ENCODE data around the gene ADD2.

ADD2 gene

GRCh38 chr2:70702711-70703395 lies 65.1 kb downstream of the ADD2 start:
- DNase-seq (ENCODE audit: low spot score): no peak

DNA sequence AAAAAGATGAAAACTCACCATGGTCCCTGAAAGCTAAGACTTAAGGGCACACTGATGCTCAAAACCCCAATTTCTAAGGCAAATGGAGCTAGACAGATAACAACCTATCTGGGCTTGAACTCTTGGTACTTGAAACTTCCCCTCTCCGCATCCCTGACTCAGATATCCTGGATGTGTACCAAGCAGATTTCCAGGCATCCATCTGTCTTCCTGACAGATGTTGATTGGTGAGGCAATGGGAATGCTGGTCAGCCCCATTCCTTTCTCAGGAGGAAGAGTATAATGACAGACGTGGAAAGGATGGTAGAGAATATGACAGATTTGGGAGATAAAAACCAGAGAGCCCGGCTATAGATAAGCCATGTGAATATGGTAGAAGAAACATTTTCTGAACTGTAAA lies 69.2 kb downstream of the ADD2 start:
- DNase-seq (ENCODE audit: low spot score): no peak

DNA sequence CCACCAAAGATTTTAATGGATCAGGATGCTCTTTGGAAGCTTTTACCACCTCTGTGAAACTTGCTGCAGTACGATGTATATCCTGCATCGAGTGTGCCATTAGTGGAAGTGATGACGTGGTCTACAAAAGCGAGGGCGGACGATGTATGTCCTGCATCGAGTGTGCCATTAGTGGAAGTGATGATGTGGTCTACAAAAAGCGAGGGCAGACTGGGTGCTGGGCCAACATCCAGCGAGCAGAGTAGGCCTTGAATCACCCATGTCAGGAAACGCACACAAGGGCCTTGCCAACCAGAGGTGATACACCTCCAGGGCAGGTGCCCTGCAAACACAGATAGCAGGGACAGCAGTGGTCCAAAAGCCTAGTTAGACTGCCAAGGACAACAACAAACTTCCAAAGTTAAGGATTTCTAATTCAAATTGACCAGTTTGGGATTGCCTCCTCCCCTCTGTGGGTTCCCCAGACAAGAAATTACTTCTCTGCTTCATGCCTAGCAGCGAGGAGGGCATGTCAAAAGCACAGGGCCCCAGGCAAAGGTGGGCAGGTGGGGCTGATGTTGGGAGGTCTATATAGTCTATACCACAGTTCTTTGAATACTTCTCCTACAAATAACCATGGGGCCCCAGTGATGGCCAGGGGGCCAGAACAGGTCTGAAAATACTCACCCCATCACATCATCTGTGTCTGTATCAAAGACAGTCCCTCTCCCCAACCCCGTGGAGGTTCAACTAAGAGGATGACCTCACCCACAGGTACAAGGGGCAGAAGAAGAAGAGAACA lies 70.2 kb downstream of the ADD2 start:
- DNase-seq (ENCODE audit: low spot score): no peak

GRCh38 chr2:70696142-70696541 lies 71.9 kb downstream of the ADD2 start:
- no peak for DNase-seq (ENCODE audit: low spot score)

DNA sequence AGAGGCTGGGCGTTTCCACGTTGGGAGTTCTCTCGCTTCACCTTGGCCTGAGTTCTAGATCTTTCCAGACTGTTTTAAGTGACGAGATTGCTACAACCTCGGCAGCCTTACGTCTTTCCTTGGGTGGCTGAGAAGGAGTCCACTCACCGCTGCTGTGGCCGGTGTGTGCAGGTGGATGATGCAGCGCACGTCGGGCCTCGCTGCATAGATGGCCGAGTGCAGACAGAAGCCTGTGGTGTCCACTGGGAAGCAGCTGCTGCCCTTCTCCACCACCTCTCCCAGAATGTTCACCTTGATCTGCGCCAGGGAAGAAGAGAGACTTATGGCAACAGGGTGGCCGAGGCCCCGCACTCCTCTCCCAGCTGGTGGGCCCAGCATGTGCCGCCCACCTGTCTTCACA lies 75.7 kb downstream of the ADD2 start:
- no peak for DNase-seq (ENCODE audit: low spot score)

- DNase-seq (ENCODE audit: low spot score): peak; percentile 62
These were observed 76.4 kb downstream of the ADD2 start for GRCh38 chr2:70691497-70692140.

DNA sequence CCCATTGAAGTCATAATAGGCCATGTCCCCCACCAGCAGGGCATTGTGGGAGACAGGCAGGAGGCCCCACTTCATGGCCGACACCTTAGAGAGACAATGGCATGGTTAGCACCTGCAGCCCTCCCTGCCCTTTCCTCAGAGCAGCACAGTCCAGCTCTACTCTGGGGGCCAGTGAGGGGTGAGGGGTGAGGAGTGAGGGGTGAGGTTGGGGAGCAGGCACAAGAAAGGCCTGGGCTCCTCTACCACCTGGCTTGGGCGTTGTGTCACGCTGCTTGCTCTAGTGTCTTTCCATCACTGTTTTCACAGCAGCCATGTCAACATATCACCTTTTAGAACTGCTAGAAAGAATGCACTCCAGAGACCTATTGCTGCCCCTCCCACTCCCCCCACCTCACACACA lies 77.2 kb downstream of the ADD2 start:
- DNase-seq (ENCODE audit: low spot score): peak; percentile 34

GRCh38 chr2:70688427-70688826 lies 79.6 kb downstream of the ADD2 start:
- no peak for DNase-seq (ENCODE audit: low spot score)

DNA sequence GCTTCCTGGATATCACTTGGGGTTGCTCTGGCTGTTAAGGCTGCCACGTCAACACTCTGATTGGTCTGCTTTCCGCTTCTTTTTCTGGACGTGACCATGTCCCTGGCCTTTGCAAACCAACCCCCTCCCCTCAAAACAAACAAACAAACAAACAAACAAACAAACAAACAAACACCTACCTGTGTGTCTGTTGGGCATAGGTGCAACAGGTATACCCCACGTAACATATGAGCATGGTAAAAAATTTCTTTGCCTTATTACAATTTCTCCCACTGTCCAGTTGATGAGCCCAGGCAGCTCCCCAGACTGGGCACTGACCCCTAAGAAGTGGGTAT lies 80.6 kb downstream of the ADD2 start:
- no peak for DNase-seq (ENCODE audit: low spot score)

GRCh38 chr2:70686577-70687460 lies 81.2 kb downstream of the ADD2 start:
- no peak for DNase-seq (ENCODE audit: low spot score)

- no peak for DNase-seq (ENCODE audit: low spot score)
These were observed 82.2 kb downstream of the ADD2 start for GRCh38 chr2:70685771-70686171.

- no peak for DNase-seq (ENCODE audit: low spot score)
These were observed 83.0 kb downstream of the ADD2 start for GRCh38 chr2:70684846-70685622.

DNA sequence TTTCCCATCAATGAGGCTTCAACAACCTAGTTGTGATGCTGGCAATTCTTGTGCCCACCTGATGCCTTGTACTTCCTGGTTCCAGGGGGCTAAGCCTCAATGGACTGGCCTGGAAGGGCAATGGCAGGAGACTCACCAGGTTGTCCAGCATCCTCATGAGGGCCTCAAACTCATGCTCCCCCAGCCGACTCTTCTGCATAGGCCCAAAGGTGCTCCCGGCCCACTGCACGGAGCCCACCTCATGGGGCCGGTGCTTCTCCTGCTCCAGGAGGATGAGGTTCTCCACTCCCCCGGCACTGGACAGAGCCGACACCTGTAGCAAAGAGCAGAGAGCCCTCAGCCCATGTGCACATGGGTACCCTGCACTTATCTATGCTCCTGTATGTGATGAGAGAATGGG lies 84.5 kb downstream of the ADD2 start:
- no peak for DNase-seq (ENCODE audit: low spot score)

DNA sequence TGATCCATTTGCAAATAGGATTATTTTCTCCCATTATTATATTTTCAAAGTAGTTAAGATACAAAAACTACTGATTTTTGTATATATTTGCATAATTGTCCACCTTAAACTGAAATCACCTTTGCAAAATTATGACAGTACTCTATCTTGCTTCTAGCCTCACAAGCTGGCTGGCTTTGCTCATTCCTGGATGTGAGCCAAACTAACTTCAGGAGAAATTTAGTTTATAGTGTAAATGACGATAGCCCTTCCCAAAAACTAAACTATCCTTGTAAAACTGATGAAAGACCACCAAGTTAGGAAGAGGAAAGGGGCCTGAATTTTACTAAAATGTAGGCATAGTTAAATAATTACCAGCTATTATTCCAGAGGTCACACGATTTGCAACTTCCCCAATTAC lies 87.3 kb downstream of the ADD2 start:
- DNase-seq (ENCODE audit: low spot score): no peak

DNA sequence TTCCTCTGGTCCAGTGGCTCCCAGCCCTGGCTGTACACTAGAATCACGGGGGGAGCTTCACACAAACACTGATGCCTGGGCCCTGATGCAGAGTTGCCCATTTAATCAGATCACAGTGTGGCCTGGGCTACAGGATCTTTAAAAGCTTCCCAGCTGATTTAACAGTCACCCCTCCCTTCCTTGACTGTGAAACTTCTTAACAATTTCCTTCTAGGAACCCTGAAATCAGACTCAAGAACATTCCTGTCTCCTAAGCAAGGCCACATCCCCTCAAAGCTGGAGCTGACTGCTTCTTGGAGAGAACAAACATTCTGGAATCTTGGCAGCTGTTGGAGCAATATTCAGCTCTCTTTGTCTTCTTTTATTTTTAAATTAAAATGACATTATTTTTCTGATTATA lies 88.7 kb downstream of the ADD2 start:
- DNase-seq (ENCODE audit: low spot score): peak; percentile 22

GRCh38 chr2:70678576-70679143 lies 89.3 kb downstream of the ADD2 start:
- DNase-seq (ENCODE audit: low spot score): peak; percentile 22

DNA sequence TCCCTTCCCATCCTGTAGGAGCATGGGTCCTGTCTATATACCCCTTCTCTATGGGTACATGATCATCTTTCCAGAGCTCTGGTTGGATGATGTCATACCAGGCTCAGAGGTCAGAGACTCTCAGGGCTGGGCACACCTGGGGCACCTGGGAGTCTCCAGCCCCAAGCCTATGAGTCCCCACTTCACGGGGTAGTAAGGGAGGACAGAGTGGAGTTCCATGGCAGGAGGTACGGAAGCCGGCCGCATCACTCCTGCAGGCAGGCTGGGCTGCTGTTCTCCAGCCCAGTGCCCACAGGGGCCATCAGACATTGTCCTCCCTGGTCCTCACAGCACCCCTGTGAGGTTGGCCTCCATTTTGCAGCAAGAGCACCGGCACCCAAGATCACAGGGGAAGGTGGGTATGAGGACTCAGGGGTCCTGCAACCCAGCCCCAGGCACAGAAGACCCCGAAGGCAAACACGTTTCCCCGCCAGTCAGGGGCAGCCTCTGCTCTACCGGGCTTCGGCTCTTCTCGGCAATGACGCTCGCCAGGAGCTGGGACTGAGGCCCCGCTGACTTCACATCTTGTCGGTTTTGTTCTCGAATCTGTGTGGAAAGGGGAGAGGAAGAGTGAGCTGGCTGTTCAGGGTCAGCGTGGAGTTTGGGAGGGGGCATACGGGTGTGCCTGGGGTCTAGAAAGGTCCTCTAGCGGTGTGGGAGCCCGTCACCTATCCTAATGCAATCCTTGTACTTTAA lies 91.5 kb downstream of the ADD2 start:
- no peak for DNase-seq (ENCODE audit: low spot score)

DNA sequence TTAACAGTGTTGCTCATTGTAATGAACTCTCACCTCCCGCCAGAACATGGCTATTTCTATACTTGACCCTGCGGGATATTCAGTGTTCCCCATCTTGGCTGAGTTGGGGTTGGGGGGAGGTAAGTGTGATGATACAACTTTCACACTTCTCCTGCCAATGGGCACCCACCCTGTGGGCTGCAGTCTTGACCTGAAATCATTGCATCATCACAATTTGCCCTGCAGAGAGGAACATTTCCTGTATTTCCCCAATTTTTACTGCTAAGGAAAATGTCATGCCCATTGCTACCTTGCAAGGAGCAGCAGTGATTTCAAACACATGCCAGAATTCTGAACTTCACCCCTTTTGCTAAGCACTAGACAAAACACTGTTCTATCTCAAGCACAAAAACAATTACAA lies 92.1 kb downstream of the ADD2 start:
- DNase-seq (ENCODE audit: low spot score): no peak

DNA sequence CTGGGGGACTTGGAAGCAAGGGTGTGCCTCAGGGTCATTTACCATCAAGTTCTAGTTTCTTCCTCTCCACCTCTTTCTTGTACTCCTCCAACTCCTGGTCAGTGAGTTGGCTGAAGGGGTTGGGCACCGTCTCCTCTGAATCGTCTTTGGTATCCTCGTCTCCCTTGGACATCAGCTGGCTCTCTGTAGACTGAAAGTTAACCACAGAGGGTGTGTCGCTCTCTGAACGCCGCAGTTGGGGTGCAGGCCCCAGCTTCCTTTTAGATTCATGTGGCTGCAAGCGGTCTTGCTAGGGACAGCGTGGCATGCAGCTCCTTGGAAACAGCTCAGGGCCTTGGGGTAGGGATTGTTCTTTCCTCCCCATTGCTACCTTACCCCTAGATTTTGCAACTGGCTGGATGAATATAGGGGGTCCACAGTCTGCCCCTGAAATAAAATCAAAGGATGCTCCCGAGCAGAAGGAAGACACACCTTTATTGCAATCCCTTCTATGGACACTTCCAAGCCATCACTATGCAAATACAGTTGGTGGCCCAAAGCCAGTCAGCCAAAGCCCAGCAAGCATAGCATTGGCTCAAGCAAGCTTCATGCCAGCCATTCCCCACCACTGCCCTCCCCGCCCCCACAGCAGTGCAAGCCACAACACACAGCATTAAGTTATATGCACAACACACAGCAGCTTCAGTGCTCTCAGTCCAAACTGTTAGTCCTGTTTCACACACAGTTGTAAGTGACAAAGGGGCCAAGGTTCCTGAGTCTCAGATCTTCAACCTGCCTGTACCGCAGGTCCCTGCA lies 93.2 kb downstream of the ADD2 start:
- DNase-seq (ENCODE audit: low spot score): no peak
